Epithelial cell of proximal tubule (primary cell): ENCODE data around the gene ZDHHC13. TPM values are rescaled to one million over a fixed set of nuclear protein-coding genes. Genes with fewer than 3 reads are reported as not detected.
A peak's percentile ranks its signal among the peaks of the same experiment; 100 is the strongest.
"Not testable (repeated sequence)": the region's sequence is repeated elsewhere in the genome, so short reads cannot be mapped to it uniquely, and the experiment has no call there.

Experiments
- DNase-seq: peaks from one replicate; pipeline ENCODE4 v3.0.0-alpha.2; 2011; ENCODE audit warnings: low read depth
- H3K4me3 ChIP-seq: 2 replicates; pipeline ENCODE4 v1.5.1; 2011; ENCODE audit warnings: low read depth, mild to moderate bottlenecking, low read length
- total RNA-seq: library from RNA; depleted of rRNA; stranded (reverse); fragments of >200 nt; gene quantifications from 2 replicates; pipeline ENCODE4 v1.2.3, GENCODE V29; 2015
- TF ChIP-seq, protein P1 (sequence below): conservative IDR thresholded peaks from 2 replicates; pipeline ENCODE4 v1.5.1; 2012; ENCODE audit warnings: low read depth, mild to moderate bottlenecking, low read length

Gene ZDHHC13
- total RNA-seq, 1 donor from 2014 or later, result 22.0 TPM

DNA sequence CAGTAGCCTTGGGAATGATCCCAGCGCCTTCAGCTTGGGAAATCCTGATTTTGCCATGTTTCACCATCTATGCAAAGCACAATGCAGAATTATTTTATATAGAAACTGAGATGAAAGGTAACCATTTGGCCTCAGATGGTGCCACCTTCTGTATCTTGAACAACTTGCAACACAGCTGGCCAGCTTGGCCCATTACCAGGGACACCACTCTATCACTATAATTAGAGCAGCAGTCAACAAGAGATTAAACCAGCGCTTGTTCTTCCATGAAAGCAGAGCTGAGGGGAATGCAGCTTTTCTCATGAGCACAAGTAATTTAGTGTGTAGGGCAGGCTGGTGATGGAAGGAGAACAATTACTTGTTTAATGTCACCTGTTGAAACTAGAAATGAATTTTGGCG lies 6.7 kb upstream of the ZDHHC13 start:
- no peak overlapping the region for H3K4me3 ChIP-seq
- no peak for DNase-seq
- TF ChIP-seq, protein P1, sequence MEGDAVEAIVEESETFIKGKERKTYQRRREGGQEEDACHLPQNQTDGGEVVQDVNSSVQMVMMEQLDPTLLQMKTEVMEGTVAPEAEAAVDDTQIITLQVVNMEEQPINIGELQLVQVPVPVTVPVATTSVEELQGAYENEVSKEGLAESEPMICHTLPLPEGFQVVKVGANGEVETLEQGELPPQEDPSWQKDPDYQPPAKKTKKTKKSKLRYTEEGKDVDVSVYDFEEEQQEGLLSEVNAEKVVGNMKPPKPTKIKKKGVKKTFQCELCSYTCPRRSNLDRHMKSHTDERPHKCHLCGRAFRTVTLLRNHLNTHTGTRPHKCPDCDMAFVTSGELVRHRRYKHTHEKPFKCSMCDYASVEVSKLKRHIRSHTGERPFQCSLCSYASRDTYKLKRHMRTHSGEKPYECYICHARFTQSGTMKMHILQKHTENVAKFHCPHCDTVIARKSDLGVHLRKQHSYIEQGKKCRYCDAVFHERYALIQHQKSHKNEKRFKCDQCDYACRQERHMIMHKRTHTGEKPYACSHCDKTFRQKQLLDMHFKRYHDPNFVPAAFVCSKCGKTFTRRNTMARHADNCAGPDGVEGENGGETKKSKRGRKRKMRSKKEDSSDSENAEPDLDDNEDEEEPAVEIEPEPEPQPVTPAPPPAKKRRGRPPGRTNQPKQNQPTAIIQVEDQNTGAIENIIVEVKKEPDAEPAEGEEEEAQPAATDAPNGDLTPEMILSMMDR, result peak; percentile 13

DNA sequence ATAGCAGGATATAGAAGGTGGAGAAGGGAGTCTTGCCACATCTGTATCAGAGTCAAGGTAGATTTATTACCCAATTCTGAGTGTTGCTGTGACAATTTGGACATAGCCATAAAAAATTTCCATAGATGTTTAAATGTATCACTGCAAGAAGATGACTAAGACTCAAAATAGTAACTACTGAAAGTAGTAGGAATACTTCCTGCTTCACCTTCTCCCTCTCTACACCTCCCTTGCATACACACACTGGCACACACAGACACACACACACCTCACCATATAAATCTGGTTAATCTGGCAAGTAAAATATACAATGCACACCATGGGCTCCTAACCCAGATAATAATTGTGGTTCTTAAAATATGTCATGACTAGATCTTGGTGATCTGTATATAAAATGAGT lies 5.2 kb upstream of the ZDHHC13 start:
- TF ChIP-seq, protein P1, result no peak
- no peak for DNase-seq
- no peak overlapping the region for H3K4me3 ChIP-seq

DNA sequence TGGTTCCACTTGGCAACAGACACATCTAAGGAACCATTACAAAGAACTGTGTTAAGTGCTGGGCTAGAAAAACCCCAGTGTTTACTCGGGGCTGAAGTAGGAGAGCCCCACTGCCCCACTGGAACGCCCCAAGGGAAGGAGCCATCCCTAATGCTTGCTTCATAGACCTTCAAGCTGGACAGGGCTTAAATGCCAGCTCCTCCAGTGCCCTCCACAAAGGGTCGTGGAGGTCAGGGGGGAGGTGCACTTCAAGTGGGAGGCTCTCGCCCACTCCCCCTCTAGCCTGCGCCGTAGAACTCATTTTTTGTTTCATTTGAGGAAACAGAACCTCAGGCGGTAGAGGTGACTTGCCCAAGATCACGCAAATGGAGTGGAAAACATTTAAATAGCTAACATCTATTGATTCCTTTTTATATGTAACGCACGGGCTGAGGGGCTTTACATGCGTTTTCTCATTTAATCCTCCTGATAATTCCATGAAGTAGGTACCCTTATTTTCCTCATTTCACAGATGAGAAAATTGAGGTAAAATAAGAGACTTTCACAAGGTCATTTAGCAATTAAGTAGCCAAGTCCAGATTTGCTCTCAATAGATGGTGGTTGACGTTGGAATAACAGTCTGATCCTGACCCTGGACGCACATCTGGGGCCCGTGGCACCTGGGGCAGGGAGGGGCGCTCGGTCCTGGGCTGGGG lies 545 bp upstream of the ZDHHC13 start:
- H3K4me3 ChIP-seq, result peak overlapping the region; percentile 89
- DNase-seq, result no peak
- TF ChIP-seq, protein P1, result no peak

DNA sequence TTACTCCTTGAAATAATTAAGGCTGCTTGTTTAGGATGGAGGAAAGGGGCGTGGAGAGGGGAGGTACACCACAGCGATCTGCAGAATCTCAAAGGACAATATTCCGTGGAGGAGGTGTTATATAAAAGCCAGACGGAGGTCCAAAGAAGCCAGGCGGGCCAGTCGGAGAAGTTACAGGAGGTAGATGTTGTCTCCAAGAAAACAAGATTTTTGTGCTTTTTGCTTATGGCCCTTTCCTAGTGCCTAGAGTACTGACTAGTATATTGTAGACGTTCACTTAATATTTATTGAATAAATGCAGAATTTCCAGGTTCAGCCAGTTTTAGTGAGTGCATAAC lies 761 bp downstream of the ZDHHC13 start:
- DNase-seq, result no peak

DNA sequence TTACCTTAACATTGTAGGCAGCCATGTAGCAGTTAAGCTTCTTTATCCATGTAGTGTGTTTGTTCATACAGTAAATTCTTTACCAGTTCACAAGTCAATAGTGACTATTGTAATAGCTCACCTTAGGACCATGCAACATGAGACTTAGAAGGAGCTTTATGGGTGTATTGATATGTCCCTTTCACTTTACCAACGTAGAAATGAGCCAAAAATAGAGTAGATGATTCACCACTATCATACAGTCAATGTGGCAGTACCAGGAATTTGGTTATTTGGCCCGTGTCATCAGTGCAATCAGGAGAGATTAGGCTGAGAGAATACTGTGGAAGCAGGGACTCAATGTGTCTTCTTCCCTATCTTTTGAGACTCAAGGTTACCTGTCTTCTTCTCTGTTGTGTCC lies 4.7 kb downstream of the ZDHHC13 start:
- no peak overlapping the region for H3K4me3 ChIP-seq
- TF ChIP-seq, protein P1, result no peak
- no peak for DNase-seq

More for the DNA sequence above, 761 bp downstream of the ZDHHC13 start:
- peak overlapping the region; percentile 89 for H3K4me3 ChIP-seq
- TF ChIP-seq, protein P1, result no peak

DNA sequence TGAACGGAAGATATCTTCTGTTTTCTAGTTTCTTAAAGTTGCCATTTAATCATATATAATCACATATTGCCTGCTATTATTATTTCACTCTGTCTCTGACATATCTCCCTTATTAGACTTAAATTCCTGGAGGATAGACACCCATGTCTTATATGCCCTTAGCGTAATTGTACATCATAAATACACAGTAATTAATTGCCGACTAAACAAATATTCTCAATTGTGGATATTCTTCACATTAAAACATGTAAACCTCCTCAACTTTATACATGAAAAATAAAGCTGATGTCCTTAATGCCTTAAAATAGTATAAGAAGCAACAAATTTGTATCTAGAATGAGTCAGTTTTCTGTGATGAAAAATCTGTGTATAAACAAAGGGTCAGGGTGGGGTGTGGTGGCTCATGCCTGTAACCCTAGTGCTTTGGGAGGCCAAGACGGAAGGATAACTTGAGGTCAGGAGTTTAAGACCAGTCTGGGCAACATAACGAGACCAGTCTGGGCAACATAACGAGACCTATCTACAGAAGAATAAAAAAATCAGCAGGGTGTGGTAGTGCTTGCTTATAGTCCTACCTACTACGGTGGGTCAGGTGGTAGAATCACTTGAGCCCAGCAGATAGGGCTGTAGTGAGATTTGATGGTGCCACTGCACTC lies 6.1 kb downstream of the ZDHHC13 start:
- TF ChIP-seq, protein P1, result no peak
- no peak for DNase-seq
- no peak overlapping the region for H3K4me3 ChIP-seq

DNA sequence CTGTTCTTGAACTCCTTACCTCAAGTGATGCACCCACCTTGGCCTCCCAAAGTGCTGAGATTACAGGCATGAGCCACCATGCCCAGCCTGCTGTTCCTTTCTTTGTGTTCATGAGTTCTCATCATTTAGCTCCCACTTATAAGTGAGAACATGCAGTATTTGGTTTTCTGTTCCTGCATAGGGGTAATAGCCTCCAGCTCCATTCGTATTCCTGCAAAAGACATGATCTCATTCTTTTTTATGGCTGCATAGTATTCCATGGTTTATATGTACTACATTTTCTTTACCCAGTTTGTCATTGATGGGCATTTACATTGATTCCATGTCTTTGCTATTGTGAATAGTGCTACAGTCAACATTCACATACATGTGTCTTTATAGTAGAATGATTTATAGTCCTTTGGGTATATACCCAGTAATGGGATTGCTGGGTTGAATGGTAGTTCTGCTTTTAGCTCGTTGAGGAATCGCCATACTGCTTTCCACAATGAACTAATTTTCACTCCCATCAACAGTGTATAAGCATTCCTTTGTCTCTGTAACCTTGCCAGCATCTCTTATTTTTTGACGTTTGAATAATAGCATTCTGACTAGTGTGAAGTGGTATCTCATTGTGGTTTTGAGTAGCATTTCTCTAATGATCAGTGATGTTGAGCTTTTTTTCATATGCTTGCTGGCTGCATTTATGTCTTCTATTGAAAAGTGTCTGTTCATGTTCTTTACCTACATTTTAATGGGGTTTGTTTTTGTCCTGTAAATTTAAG lies 9.8 kb downstream of the ZDHHC13 start:
- H3K4me3 ChIP-seq, DNase-seq: not testable (repeated sequence)
